ENCODE measurements around the gene CD99L2. TPM values are rescaled to one million over a fixed set of nuclear protein-coding genes. Genes with fewer than 3 reads are reported as not detected.
"Not testable (repeated sequence)": the region's sequence is repeated elsewhere in the genome, so short reads cannot be mapped to it uniquely, and the experiment has no call there.

The CD99L2 gene
- total and polyA plus RNA-seq, 10 donors: 8.2 to 51.8 (median 31.8) TPM

DNA sequence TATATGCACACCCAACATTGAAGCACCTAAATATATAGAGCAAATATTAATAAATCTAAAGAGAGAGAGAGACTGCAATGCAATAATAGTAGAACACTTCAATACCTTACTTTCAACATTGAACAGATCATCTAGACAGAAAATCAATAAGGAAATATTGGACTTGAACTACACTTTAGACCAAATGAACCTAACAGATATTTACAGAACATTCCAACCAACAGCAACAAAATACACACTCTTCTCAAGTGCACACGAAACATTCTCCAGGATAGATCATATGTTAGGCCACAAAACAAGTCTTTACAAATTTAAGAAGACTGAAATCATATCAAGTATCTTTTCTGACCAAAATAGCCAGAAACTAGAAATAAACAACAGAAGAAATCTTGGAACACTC, 66.6 kb downstream of the CD99L2 start:
- H3K36me3 ChIP-seq: peaks cover 0 to 25% (median 2%) of the 10 kb centered on the region in 6 donors
- 72 to 100% (median 95%) methylated on average over 1 of the region's 1 CpG for WGBS, 5 donors
- H3K4me3 ChIP-seq: no peak overlapping the region
- no peaks in the 10 kb centered on the region for H3K27me3 ChIP-seq (replicated peaks in 1 of 7)
- no peaks in the 10 kb centered on the region for H3K4me1 ChIP-seq
- intact Hi-C loops (cut with DNase I; ENCODE audit: low total_unique reads): no loop called here
- TF ChIP-seq, protein P1, sequence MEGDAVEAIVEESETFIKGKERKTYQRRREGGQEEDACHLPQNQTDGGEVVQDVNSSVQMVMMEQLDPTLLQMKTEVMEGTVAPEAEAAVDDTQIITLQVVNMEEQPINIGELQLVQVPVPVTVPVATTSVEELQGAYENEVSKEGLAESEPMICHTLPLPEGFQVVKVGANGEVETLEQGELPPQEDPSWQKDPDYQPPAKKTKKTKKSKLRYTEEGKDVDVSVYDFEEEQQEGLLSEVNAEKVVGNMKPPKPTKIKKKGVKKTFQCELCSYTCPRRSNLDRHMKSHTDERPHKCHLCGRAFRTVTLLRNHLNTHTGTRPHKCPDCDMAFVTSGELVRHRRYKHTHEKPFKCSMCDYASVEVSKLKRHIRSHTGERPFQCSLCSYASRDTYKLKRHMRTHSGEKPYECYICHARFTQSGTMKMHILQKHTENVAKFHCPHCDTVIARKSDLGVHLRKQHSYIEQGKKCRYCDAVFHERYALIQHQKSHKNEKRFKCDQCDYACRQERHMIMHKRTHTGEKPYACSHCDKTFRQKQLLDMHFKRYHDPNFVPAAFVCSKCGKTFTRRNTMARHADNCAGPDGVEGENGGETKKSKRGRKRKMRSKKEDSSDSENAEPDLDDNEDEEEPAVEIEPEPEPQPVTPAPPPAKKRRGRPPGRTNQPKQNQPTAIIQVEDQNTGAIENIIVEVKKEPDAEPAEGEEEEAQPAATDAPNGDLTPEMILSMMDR (IDR thresholded peaks at IDR 0.05 in 8 of 11, conservative IDR thresholded peaks at IDR 0.05 in 3 of 11): no peak
- TF ChIP-seq POLR2AphosphoS5 (IDR thresholded peaks at IDR 0.05) (no peak), POLR2A (IDR thresholded peaks at IDR 0.05) (no peak)
- DNase-seq: no peak
- no peak overlapping the region for H3K27ac ChIP-seq
- peaks cover 0 to 19% (median 0%) of the 10 kb centered on the region in 8 donors for H3K9me3 ChIP-seq

DNA sequence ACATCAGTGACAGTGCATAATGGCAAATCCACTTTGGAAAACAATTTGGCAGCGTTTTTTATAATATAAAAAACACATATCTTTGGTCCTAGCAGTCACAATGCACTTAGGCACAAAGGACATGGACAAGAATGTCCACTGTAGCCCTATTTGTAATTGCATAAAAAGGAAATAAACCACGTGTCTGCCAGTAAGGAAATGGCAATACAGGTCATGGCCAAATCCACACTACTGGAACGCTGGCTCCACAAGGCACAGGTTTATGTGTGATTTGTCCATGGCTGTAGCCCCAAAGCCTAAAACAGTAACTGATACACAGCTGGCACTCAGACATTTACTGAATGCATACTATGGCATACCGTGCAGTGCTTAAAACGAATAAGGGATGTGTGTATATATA, 69.7 kb downstream of the CD99L2 start:
- peaks cover 0 to 32% (median 2%) of the 10 kb centered on the region in 6 donors for H3K36me3 ChIP-seq
- no peak for DNase-seq
- 54 to 86% (median 71%) methylated on average over 5 of the region's 5 CpGs for WGBS, 5 donors

DNA sequence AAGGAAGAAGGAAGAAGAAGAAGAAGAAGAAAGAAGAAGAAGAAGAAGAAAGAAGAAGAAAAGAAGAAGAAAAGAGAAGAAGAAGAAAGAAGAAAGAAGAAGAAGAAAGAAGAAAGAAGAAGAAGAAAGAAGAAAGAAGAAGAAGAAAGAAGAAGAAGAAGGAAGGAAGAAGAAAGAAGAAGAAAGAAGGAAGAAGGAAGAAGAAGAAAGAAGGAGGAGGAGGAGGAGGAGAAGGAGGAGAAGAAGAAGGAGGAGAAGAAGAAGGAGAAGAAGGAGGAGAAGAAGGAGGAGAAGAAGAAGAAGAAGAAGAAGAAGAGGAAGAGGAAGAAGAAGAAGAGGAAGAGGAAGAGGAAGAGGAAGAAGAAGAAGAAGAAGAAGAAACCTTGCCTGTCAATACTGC, 74.1 kb downstream of the CD99L2 start:
- H3K27me3 ChIP-seq (replicated peaks in 1 of 7); H3K27ac ChIP-seq; H3K4me1 ChIP-seq; intact Hi-C loops (cut with DNase I; ENCODE audit: low total_unique reads); H3K4me3 ChIP-seq; DNase-seq: not testable (repeated sequence)
- Histone ChIP-seq H3K9me3 (peaks cover 0 to 13% (median 6%) of the 10 kb centered on the region in 8 donors), H3K36me3 (peaks cover 0 to 37% (median 2%) of the 10 kb centered on the region in 6 donors)

More for the DNA sequence above, 69.7 kb downstream of the CD99L2 start:
- H3K27me3 ChIP-seq (replicated peaks in 1 of 7): no peaks in the 10 kb centered on the region
- no peak overlapping the region for H3K27ac ChIP-seq
- no peaks in the 10 kb centered on the region for H3K4me1 ChIP-seq
- TF ChIP-seq, protein P1 (IDR thresholded peaks at IDR 0.05 in 8 of 11, conservative IDR thresholded peaks at IDR 0.05 in 3 of 11): no peak
- TF ChIP-seq POLR2AphosphoS5 (IDR thresholded peaks at IDR 0.05) (no peak), POLR2A (IDR thresholded peaks at IDR 0.05) (no peak)
- H3K9me3 ChIP-seq: peaks cover 0 to 8% (median 0%) of the 10 kb centered on the region in 8 donors
- intact Hi-C loops (cut with DNase I; ENCODE audit: low total_unique reads): no loop called here
- H3K4me3 ChIP-seq: no peak overlapping the region

- Histone ChIP-seq H3K36me3 (peaks cover 0 to 39% (median 2%) of the 10 kb centered on the region in 6 donors), H3K9me3 (peaks cover 0 to 15% (median 6%) of the 10 kb centered on the region in 8 donors)
- intact Hi-C loops (cut with DNase I; ENCODE audit: low total_unique reads); H3K4me1 ChIP-seq; H3K4me3 ChIP-seq; H3K27ac ChIP-seq; DNase-seq; H3K27me3 ChIP-seq (replicated peaks in 1 of 7): not testable (repeated sequence)
- 85 to 100% (median 97%) methylated on average over 1 of the region's 1 CpG for WGBS, 5 donors
Measured at GRCh38 chrX:150823826-150824225, 74.6 kb downstream of the CD99L2 start.

DNA sequence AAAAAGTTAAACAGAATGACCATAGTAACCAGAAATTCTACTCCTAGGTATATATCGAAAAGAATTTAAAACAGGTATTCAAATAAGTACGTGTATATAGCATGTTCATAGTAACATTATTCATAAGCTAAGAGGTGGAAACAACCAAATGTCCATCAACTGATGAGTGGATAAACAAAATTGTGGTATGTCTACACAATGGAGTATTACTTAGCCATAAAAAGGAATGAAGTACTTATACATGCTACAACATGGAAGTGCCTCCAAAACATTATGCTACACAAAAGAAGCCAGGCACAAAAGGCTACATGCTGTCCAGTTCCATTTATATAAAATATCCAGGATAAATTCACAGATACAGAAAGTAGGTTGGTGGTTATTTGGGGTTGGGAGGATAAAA, 76.5 kb downstream of the CD99L2 start:
- intact Hi-C loops (cut with DNase I; ENCODE audit: low total_unique reads): no loop called here
- Histone ChIP-seq H3K4me1 (no peaks in the 10 kb centered on the region), H3K27me3 (replicated peaks in 1 of 7) (no peaks in the 10 kb centered on the region), H3K9me3 (peaks cover 0 to 25% (median 8%) of the 10 kb centered on the region in 8 donors), H3K4me3 (no peak overlapping the region), H3K36me3 (peaks cover 0 to 27% (median 0%) of the 10 kb centered on the region in 6 donors), H3K27ac (no peak overlapping the region)
- DNase-seq: no peak
- TF ChIP-seq, protein P1 (IDR thresholded peaks at IDR 0.05 in 8 of 11, conservative IDR thresholded peaks at IDR 0.05 in 3 of 11): no peak
- TF ChIP-seq POLR2AphosphoS5 (IDR thresholded peaks at IDR 0.05) (no peak), POLR2A (IDR thresholded peaks at IDR 0.05) (no peak)
- WGBS, 5 donors: 81 to 95% (median 92%) methylated on average over 2 of the region's 2 CpGs

Data from spleen (tissue), 11 donors.